Activated naive CD4-positive, alpha-beta T cell treated with anti-CD3 and anti-CD28 coated beads, Interleukin-2, amount 50 U/mL, for 16 hours (primary cell): Measurements from ENCODE around the gene MRPL30.
"Not testable (repeated sequence)": the region's sequence is repeated elsewhere in the genome, so short reads cannot be mapped to it uniquely, and the experiment has no call there.

ENCODE experiments used
- DNase-seq: peaks from one replicate; pipeline ENCODE4 v3.0.0-alpha.2; 2020

MRPL30 gene

DNA sequence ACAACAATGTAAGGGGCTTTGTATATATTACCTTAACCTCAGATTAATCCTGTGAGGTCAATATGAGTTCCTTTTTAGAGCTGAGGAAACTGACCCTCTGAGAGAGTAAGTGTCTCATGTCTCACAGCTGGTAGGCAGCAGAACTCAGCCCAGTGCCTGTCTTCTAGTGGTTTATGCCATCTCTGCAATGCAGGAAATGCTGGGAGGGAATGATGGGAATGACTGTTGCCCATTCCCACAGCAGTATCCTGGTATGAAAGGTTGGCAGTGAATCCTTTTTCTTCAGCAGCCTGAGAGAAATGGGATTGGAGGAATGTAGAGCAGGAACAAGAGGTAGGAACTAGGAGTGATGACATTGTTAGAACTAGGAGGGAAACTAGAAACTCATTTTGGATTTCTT, 6.0 kb downstream of the MRPL30 start:
- no peak for DNase-seq

DNA sequence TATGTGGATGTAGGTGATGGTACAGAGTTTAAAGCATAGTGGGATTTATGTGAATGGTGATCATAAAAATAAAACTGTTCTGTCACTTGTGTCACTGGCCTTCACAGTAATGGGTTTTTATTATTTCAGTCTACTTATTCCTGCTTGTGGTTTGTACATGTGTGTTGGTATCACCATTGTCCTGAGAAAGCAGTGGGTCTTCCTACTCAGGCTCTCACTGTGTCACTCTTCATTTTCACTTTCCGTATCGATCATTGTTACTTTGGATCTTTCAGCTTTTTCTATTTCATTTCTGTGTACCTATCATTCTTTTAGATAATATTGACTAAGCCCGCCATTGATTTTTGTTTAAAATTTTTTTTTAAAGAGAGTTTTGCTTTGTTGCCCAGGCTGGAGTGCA, 7.4 kb downstream of the MRPL30 start:
- DNase-seq, result no peak

DNA sequence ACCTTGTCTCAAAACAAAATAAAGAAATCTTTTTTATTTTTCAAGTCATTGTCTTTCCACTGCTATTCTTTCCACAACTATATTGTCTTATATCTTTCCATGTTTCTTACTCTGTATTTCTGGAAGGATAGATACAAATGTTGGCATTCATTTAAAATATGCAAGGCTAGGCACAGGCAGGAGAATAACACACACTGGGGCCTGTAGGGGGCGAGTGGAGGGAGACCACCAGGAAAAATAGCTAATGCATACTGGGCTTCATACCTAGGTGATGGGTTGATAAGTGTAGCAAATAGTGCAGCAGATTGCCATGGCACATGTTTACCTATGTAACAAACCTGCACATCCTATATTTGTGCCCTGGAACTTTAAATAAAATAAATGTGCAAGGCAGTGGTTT, 9.6 kb downstream of the MRPL30 start:
- no peak for DNase-seq

DNA sequence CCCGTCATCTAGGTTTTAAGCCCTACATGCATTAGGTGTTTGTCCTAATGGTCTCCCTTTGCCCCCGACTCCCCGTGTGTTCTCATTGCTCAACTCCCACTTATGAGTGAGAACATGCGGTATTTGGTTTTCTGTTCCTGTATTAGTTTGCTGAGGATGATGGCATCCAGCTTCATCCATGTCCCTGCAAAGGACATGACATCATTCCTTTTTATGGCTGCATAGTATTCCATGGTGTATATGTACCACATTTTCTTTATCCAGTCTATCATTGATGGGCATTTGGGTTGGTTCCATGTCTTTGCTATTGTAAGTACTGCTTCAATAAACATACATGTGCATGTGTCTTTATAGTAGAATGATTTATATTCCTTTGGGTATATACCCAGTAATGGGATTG, 11.4 kb downstream of the MRPL30 start:
- DNase-seq, result not testable (repeated sequence)

DNA sequence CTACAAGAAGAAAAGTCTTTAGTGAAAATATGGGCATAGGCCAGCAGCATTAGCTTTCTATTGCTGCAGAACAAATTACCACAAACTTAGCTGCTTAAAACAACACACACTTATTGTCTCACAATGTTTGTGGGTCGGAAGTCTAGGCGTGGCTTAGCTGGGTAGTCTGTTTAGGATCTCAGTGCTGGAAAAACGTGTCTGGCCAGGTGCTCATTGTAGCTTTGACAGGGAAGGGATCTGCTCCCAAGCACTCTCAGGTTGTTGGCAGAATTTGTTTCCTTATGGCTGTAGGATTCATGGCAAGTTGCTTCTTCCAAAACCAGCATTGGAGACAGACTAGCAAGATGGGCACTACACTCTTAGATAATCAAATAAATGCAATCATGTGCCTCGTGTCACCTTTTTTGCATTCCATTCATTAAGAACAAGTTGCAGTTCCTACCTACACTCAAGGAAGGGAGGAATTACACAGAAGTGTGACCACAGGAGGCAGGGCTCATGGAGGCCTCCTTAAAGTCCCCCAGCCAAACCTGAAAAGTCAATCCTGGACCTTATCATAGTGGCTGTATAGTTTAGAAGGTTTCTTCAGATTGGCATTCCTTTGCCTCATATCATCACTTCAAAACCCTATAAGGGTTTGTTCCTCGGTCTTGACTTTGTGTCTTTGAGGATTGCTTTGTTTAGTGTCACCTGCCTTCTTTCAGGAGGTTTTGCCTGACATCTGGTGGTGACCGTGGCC, 17.3 kb downstream of the MRPL30 start:
- no peak for DNase-seq

DNA sequence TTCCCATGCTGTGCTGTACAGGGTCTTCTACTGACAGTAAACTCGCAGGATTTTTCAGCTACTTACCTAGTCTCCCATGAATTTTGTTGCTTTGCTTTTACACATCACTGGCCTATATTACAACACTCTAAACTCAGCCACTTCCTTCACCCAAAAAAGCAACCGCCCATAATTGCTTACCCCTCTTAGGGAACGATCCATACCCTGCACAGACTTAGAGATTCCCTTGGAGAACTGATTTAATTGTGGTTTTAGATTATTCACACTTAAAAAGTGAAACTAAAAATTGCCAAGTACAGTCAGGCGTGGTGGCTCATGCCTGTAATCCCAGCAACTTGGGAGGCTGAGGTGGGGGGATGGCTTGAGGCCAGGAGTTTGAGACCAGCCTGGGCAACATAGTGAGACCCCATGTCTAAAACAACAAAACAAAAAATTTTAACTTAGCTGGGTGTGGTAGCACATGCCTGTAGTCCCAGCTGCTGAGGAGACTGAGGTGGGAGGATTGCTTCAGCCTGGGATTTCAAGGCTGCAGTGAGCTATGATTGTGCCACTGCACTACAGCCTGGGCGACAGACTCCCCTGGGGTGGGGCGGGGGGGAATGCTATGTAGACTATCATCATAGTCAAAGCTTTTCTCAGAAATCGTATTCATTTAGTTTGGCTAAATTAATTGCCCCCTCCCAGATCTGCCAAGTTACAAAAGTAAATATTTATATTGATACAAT, 19.3 kb downstream of the MRPL30 start:
- DNase-seq, result no peak

DNA sequence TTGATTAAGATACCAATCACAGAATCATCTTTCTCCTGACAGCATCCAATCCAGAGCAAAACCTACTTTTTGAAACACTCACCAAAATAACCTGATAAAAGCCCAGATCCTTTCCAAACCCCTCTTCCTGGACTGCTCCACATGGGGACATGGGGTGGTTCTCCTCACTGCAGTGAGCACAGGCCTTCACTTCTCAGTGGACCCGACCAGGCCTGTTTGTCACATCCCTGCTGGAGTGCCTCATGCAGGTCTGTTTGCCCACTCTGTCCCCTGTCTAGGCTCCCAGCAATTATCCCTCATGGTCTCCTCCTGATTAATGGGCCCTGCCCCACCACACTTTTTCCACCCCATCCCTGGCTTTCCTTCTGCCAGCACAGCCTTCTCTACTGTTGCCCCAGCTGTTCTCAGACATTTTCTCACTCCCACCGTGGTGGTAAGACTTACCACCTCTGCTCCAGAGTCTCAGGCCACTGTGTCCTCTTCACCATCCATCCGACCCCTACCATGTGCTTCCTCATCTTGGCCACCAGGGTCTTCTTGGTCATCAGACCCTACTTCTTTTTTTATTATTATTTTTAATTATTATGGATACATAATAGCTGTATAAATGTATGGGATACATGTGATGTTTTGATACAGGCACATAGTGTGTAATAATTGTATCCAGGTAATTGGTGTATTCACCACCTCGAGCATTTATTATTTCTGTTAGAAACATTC, 21.1 kb downstream of the MRPL30 start:
- DNase-seq, result no peak

DNA sequence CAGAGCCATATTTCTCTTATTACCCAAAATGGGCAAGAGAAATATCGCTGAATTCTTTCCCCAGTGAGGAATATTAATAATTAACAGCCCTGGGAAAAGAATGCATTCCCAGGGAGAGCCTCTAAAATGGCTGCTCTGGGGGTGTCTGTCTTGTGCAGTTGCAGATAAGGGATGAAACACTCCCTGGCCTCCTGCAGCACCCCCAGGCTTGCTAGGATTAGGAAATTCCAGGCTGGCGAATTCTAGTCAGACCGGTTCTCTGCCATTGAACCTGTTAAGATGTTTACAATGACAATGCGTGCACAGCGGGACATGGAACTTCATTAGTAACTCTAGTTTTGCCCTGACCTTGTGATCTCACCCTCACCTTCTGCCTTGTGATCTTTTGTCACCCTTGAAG, 24.5 kb downstream of the MRPL30 start:
- no peak for DNase-seq

DNA sequence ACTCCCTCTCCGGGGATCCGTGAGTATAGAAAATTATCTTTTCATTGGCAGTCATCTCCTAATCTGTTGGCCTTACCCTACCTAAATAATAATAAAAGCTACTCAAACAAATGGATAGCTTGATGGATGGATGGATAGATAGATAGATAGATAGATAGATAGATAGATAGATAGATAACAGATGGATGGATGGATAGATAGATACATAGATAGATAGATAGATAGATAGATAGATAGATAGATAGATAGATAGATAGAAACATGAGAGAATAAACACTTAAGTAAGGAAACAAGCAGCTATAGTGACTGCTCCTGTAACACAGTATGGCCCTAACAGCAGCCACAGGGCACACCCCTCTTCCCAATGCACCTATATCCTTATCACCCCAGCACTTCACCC, 35.1 kb downstream of the MRPL30 start:
- no peak for DNase-seq

DNA sequence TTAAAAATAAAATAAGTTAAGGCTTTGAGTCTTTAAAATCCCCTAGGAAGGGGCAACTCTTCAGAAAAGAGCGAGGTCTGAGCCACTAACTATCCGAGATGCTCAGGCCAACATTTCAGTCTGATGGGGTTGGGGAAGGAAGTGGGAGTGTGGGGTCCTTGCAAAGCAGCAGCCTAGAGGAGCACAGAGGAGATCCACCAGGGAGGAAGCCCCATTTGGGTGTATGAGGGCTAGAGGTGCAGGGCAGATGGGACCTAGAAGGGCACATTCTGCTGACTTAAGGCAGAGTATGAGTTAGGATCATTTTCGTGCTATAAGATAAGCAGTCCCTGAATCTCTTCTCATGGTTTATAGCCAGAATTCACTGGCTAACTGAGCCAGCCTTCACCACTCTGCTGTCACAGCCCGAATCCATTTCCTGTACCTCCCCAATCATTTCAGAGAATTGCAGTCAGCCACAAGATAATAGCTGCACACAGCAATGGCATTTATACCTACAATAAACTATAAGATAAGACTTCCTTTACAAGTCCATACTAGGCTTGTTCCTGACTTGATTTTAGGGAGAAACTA, 37.0 kb downstream of the MRPL30 start:
- DNase-seq, result no peak

DNA sequence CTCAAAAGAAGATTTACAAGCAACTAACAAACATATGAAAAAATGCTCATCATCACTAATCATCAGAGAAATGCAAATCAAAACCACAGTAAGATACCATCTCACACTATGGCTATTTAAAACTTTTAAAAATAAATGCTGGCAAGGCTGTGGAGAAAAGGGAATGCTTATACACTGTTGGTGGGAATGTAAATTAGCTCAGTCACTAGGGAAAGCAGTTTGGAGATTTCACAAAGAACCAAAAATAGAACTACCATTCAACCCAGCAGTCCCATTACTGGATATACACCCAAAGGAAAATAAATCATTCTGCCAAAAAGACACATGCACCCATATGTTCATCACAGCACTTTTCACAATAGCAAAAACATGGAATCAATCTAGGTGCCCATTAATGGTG, 52.2 kb downstream of the MRPL30 start:
- DNase-seq, result not testable (repeated sequence)

DNA sequence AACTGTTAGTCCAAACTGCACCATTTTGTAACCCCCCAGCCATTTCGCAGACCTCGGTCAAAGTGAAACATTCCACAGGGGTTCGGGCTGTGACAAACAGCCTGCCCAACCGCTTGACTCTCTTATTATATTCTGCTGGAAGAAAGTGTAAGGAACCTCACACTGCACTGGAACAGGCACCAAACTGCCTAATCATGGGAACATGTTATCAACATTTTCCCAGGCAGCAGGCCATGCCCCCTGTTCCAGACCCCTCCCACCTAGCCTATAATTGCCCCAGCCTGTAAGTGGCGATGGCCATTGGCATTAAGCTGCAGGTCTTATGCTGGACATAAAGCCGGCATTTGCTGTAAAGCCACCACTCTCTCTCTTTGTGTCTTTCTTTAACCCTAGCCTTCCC, 57.6 kb downstream of the MRPL30 start:
- DNase-seq, result no peak

DNA sequence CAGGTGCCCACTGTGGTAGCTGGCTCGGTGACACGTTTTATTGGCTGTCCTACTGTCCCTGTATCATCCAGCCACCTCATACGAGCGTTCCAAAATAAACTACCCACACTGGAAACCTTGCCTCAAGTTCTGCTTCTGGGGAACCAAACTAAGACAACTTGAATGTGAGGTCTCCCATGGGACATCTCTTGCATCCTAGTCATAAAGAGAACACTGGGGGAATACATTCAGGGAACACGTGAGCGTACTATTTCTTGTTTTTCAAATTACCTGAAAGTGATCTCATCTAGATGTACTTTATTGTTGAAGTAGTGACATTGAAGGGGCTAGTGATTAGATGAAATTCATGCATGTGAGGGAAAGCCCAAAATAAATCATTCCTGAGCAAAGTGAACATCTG, 59.4 kb downstream of the MRPL30 start:
- no peak for DNase-seq

DNA sequence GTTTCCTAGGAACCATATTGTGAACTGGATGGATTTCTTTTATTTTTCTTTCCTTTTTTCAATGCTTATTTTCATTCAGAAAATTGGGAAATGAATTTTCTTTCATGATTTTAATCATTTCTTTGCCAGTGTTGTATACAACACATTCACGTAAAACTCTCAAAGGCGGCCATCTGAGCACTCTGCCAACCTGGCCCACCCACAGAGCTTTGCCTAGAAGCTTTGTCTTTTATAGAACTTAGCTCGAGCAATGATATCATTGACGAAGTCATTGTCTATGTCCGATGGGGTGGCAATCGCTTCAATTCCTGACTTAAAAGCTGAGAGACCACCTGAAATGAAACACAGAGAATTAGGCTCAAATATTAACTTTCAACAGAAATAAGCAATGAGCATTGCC, 61.2 kb downstream of the MRPL30 start:
- DNase-seq, result no peak
